Choroid plexus epithelial cell (primary cell): Measurements from ENCODE around the gene C10orf71.

Experiments used
- DNase-seq: peaks from one replicate; pipeline ENCODE4 v3.0.0-alpha.2; 2010; ENCODE audit warnings: low read depth
- H3K4me3 ChIP-seq: 2 replicates; pipeline ENCODE4 v1.5.1; 2011; ENCODE audit warnings: low read depth, mild to moderate bottlenecking, control low read depth, low read length, moderate library complexity
- CTCF ChIP-seq: conservative IDR thresholded peaks from 2 replicates; pipeline ENCODE4 v1.5.1; 2011; ENCODE audit warnings: low read depth, mild to moderate bottlenecking, control low read depth, inconsistent platforms, low read length, moderate library complexity

Gene C10orf71

GRCh38 chr10:49357910-49358309 lies 58.9 kb downstream of the C10orf71 start:
- no peak overlapping the region for H3K4me3 ChIP-seq
- no peak for DNase-seq
- no peak for TF ChIP-seq CTCF

GRCh38 chr10:49359349-49360270 lies 60.6 kb downstream of the C10orf71 start:
- no peak for TF ChIP-seq CTCF
- DNase-seq, result peak; percentile 85

GRCh38 chr10:49360271-49361177 lies 61.6 kb downstream of the C10orf71 start:
- no peak for DNase-seq
- no peak overlapping the region for H3K4me3 ChIP-seq
- TF ChIP-seq CTCF, result no peak

More at GRCh38 chr10:49359349-49360270, 60.6 kb downstream of the C10orf71 start:
- H3K4me3 ChIP-seq, result no peak overlapping the region

- no peak overlapping the region for H3K4me3 ChIP-seq
- no peak for TF ChIP-seq CTCF
- no peak for DNase-seq
These were observed 62.2 kb downstream of the C10orf71 start for GRCh38 chr10:49361178-49361554.

GRCh38 chr10:49361735-49362568 lies 63.0 kb downstream of the C10orf71 start:
- H3K4me3 ChIP-seq, result no peak overlapping the region
- no peak for TF ChIP-seq CTCF

GRCh38 chr10:49362596-49363260 lies 63.8 kb downstream of the C10orf71 start:
- H3K4me3 ChIP-seq, result no peak overlapping the region
- no peak for DNase-seq
- no peak for TF ChIP-seq CTCF

More at GRCh38 chr10:49361735-49362568, 63.0 kb downstream of the C10orf71 start:
- no peak for DNase-seq
